Liver (tissue), 9 donors: ENCODE data around the gene RPSA. TPM values are rescaled to one million over a fixed set of nuclear protein-coding genes. Genes with fewer than 3 reads are reported as not detected.

Experiments
- DNase-seq: peaks from one replicate; pipeline ENCODE4 v3.0.0-alpha.2; 2017; ENCODE audit warnings: low spot score
- H3K27ac ChIP-seq, 2 donors: one replicate each; pipeline ENCODE4 v1.7.0; 2013; ENCODE audit warnings: inconsistent platforms in 2 of 2, low read length in 2 of 2, control low read depth in 1 of 2, low read depth in 1 of 2, mild to moderate bottlenecking in 1 of 2
- H3K27me3 ChIP-seq, 4 donors: one replicate each; pipeline versions ENCODE4 v1.6.1 to v1.7.0; 2013; ENCODE audit warnings: low read length in 3 of 4, inconsistent platforms in 1 of 4, mild to moderate bottlenecking in 1 of 4, moderate library complexity in 1 of 4; ENCODE audit not compliant: control insufficient read depth in 4 of 4, insufficient read depth in 4 of 4
- H3K36me3 ChIP-seq, 4 donors: one replicate each; pipeline versions ENCODE4 v1.6.1 to v1.7.0; 2013; ENCODE audit warnings: low read length in 3 of 4, mild to moderate bottlenecking in 3 of 4, low read depth in 1 of 4, moderate library complexity in 1 of 4; ENCODE audit not compliant: control insufficient read depth in 4 of 4, insufficient read depth in 3 of 4
- H3K4me1 ChIP-seq, 4 donors: one replicate each; pipeline versions ENCODE4 v1.6.1 to v1.7.0; 2013; ENCODE audit warnings: low read length in 3 of 4, mild to moderate bottlenecking in 3 of 4, moderate library complexity in 1 of 4; ENCODE audit not compliant: control insufficient read depth in 4 of 4, insufficient read depth in 4 of 4
- H3K4me3 ChIP-seq, 3 donors: one replicate each; pipeline versions ENCODE4 v1.6.1 to v1.7.0; 2013; ENCODE audit warnings: low read length in 3 of 3, control low read depth in 1 of 3, low read depth in 1 of 3, mild to moderate bottlenecking in 1 of 3
- H3K9ac ChIP-seq, 2 donors: one replicate each; pipeline ENCODE4 v1.7.0; 2013; ENCODE audit warnings: low read length in 2 of 2, mild to moderate bottlenecking in 2 of 2, moderate library complexity in 2 of 2, control low read depth in 1 of 2, low read depth in 1 of 2
- H3K9me3 ChIP-seq, 4 donors: one replicate each; pipeline versions ENCODE4 v1.6.1 to v1.7.0; 2013; ENCODE audit warnings: low read length in 3 of 4; ENCODE audit not compliant: control insufficient read depth in 4 of 4
- ATF3 ChIP-seq: IDR thresholded peaks from 2 replicates; pipeline ENCODE4 v1.6.1; 2016; ENCODE audit warnings: antibody characterized with exemption
- EGR1 ChIP-seq, 2 donors: IDR thresholded peaks; 2 replicates each; pipeline ENCODE4 v1.6.1; 2016 to 2018; ENCODE audit warnings: antibody characterized with exemption in 2 of 2, low read depth in 2 of 2
- FOXA1 ChIP-seq: IDR thresholded peaks from 2 replicates; pipeline ENCODE4 v1.6.1; 2016; ENCODE audit warnings: antibody characterized with exemption
- HNF4A ChIP-seq, 2 donors: conservative IDR thresholded peaks; 2 replicates each; pipeline ENCODE4 v1.6.1; 2016; ENCODE audit warnings: antibody characterized with exemption in 2 of 2, mild to moderate bottlenecking in 2 of 2
- JUND ChIP-seq, 2 donors: IDR thresholded peaks; 2 replicates each; pipeline ENCODE4 v1.6.1; 2016; ENCODE audit warnings: antibody characterized with exemption in 2 of 2
- MAX ChIP-seq: IDR thresholded peaks from 2 replicates; pipeline ENCODE4 v1.6.1; 2016; ENCODE audit warnings: antibody characterized with exemption
- RAD21 ChIP-seq, 2 donors: IDR thresholded peaks; 2 replicates each; pipeline ENCODE4 v1.6.1; 2016; ENCODE audit warnings: antibody characterized with exemption in 2 of 2, mild to moderate bottlenecking in 2 of 2
- REST ChIP-seq: IDR thresholded peaks from 2 replicates; pipeline ENCODE4 v1.6.1; 2016; ENCODE audit warnings: antibody characterized with exemption, mild to moderate bottlenecking
- RXRA ChIP-seq, 2 donors: IDR thresholded peaks; 2 replicates each; pipeline ENCODE4 v1.6.1; 2017 to 2018; ENCODE audit warnings: antibody characterized with exemption in 2 of 2, mild to moderate bottlenecking in 1 of 2
- SP1 ChIP-seq: IDR thresholded peaks from 2 replicates; pipeline ENCODE4 v1.6.1; 2018; ENCODE audit warnings: antibody characterized with exemption, mild to moderate bottlenecking
- TAF1 ChIP-seq: conservative IDR thresholded peaks from 2 replicates; pipeline ENCODE4 v1.6.1; 2016; ENCODE audit warnings: antibody characterized with exemption, mild to moderate bottlenecking
- YY1 ChIP-seq: IDR thresholded peaks from 2 replicates; pipeline ENCODE4 v1.6.1; 2016; ENCODE audit warnings: antibody characterized with exemption, mild to moderate bottlenecking
- ZBTB33 ChIP-seq: IDR thresholded peaks from 2 replicates; pipeline ENCODE4 v1.6.1; 2016; ENCODE audit warnings: antibody characterized with exemption
- WGBS: extraction: QIAGEN DNeasy Blood & Tissue Kit; methylation state at CpG from one replicate; pipeline ENCODE4 v1.1.7; 2013; 5-methylcytosine and 5-hydroxymethylcytosine counted together
- polyA plus RNA-seq, 2 donors: library from polyadenylated mRNA; stranded (reverse) in 1 of 2; unstranded in 1 of 2; fragments of 200-250 nt in 1 of 2; fragments of >200 nt in 1 of 2; fragmentation: Nextera tagmentation in 1 of 2; extraction: Ambion mirVana in 1 of 2; gene quantifications; one replicate each; pipeline versions ENCODE4 v1.2.1 to v1.2.3, GENCODE V29; 2013 to 2015
- total RNA-seq, 2 donors: library from RNA; depleted of rRNA; stranded (reverse); fragments of >200 nt; gene quantifications; one replicate each; pipeline ENCODE4 v1.2.3, GENCODE V29; 2014
- donor health status: healthy.
- donor health status: healthy.
- donor health status: healthy.
- donor health status: healthy.
- donor health status: healthy.

RPSA gene
- total and polyA plus RNA-seq, 4 donors: 200 to 796 (median 443) TPM

GRCh38 chr3:39443530-39443929, 37.0 kb downstream of the RPSA start (continued):
- TF ChIP-seq ZBTB33 (no peak), ATF3 (no peak), RAD21 (IDR thresholded peaks at IDR 0.05) (no peak)

- H3K4me1 ChIP-seq: peaks cover 0 to 2% (median 0%) of the 10 kb centered on the region in 4 donors
- H3K4me3 ChIP-seq: no peak overlapping the region
- 75% methylated on average over 2 of the region's 2 CpGs for WGBS
- no peaks in the 10 kb centered on the region for H3K9me3 ChIP-seq
- H3K27me3 ChIP-seq: no peaks in the 10 kb centered on the region
- no peak overlapping the region for H3K9ac ChIP-seq
- TF ChIP-seq FOXA1: no peak
- no peak for TF ChIP-seq TAF1
- no peaks in the 10 kb centered on the region for H3K36me3 ChIP-seq
- DNase-seq: no peak
- H3K27ac ChIP-seq: no peak overlapping the region
Observed at GRCh38 chr3:39445927-39446326, 39.4 kb downstream of the RPSA start.

- no peaks in the 10 kb centered on the region for H3K36me3 ChIP-seq
- WGBS: 89% methylated on average over 2 of the region's 2 CpGs
Observed at GRCh38 chr3:39446444-39446843, 39.9 kb downstream of the RPSA start.

More at GRCh38 chr3:39446444-39446843, 39.9 kb downstream of the RPSA start:
- Histone ChIP-seq H3K27me3 (no peaks in the 10 kb centered on the region), H3K4me1 (peaks cover 0 to 2% (median 0%) of the 10 kb centered on the region in 4 donors), H3K4me3 (no peak overlapping the region), H3K9ac (no peak overlapping the region), H3K27ac (no peak overlapping the region), H3K9me3 (no peaks in the 10 kb centered on the region)
- no peak for TF ChIP-seq SP1
- no peak for TF ChIP-seq TAF1
- no peak for TF ChIP-seq MAX
- no peak for TF ChIP-seq HNF4A (conservative IDR thresholded peaks at IDR 0.05)
- no peak for TF ChIP-seq JUND (IDR thresholded peaks at IDR 0.05)
- no peak for TF ChIP-seq REST
- no peak for TF ChIP-seq ATF3
- TF ChIP-seq EGR1 (IDR thresholded peaks at IDR 0.05; ENCODE audit: low read depth in 2 of 2): no peak
- no peak for TF ChIP-seq RXRA (IDR thresholded peaks at IDR 0.05)
- no peak for TF ChIP-seq YY1
- no peak for DNase-seq
